ENCODE measurements around the gene TSPAN31. TPM values are rescaled to one million over a fixed set of nuclear protein-coding genes. Genes with fewer than 3 reads are reported as not detected.
"Not testable (repeated sequence)": the region's sequence is repeated elsewhere in the genome, so short reads cannot be mapped to it uniquely, and the experiment has no call there.

Gene TSPAN31
- total and polyA plus RNA-seq, 2 of the 8 experiments (the other 6 are each of a cell fraction or from before 2014, with no cell fraction given), result 15.8 to 31.4 TPM

DNA sequence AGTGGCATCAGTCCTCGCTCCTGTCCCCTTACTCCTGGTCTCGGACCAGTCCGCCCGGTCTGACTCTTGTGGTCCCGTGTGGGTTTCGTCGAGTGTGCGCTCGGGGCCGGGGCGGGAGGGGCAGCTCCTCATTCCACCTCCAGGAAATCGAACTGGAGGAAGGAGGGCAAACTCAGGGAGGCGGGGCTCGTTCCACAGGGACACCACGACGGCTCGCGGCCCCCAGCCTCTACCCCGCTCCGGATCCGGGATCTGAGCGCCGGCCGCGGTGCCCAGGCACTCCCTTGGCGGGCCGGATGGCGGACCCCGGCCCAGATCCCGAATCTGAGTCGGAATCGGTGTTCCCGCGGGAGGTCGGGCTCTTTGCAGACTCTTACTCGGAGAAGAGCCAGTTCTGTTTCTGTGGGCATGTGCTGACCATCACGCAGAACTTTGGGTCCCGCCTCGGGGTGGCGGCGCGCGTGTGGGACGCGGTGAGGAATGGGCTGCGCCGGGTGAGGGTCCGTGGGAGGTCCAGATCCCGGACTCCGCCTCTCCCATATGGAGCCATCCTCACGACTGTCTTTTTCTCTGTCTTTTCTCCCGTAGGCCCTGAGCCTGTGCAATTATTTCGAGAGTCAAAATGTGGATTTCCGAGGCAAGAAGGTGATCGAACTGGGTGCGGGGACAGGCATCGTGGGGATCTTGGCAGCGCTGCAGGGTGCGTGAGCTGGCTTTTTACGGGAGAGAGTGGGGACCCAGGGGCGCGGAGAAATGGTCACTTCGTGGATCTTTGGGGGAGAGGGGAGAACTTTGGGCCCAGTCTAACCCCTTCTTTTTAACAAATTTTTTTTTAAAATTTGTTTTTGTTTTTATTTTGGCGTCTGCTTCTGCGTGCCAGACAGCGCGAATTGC lies 27.8 kb downstream of the TSPAN31 start, which contains the start of gene EEF1AKMT3 (continued):
- TF ChIP-seq YY1 (IDR thresholded peaks at IDR 0.05; ENCODE audit: low read depth, low read length) (no peak), NANOG (IDR thresholded peaks at IDR 0.05; ENCODE audit: insufficient read depth, low read depth, low read length, poor library complexity, severe bottlenecking) (no peak), HDAC6 (IDR thresholded peaks at IDR 0.05; ENCODE audit: low read depth, low read length) (no peak), TBP (IDR thresholded peaks at IDR 0.05; ENCODE audit: low read depth, low read length) (peak; percentile 51; the same call in 1 of the 2 replicates), GTF2F1 (IDR thresholded peaks at IDR 0.05; ENCODE audit: borderline replicate concordance, low read depth, low read length) (no peak), HDAC2 (IDR thresholded peaks at IDR 0.05; ENCODE audit: borderline replicate concordance in 1 of 2, low read depth in 2 of 2, low read length in 2 of 2) (0 out of 4 replicates have a peak, but pooled peaks of 1 of the 2 experiments have one; percentile 17), GABPA (IDR thresholded peaks at IDR 0.05; ENCODE audit: borderline replicate concordance, insufficient read depth, low read length) (no peak)

DNA sequence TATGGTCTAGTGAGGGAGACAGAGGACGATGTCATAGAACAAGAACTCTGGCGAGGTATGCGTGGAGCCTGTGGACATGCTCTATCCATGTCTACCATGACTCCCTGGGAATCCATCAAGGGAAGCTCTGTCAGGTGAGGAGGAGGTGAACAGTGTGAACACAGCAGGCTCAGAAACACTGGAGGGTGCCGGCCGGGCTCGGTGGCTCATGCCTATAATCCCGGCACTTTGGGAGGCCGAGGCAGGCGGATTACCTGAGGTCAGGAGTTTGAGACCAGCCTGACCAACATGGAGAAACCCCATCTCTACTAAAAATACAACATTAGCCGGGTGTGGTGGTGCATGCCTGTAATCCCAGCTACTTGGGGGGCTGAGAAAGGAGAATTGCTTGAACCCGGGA lies 29.8 kb downstream of the TSPAN31 start:
- FAIRE-seq; H3K36me3 ChIP-seq (ENCODE audit: control insufficient read depth in 2 of 4, insufficient read depth in 4 of 4, low read length in 3 of 4); H2AK5ac ChIP-seq (ENCODE audit: low read depth, low read length): not testable (repeated sequence)

More for the DNA sequence above, 29.8 kb downstream of the TSPAN31 start:
- not testable (repeated sequence) for H2BK12ac ChIP-seq (ENCODE audit: low read depth, low read length); H3K4ac ChIP-seq (replicated peaks; ENCODE audit: insufficient read length, low read depth, low read length); H3K27ac ChIP-seq (ENCODE audit: low read depth, low read length); H4K5ac ChIP-seq (ENCODE audit: insufficient read length, low read depth, low read length); H3K79me1 ChIP-seq (ENCODE audit: low read depth, low read length); H2BK120ac ChIP-seq (replicated peaks; ENCODE audit: low read depth, low read length); H3K56ac ChIP-seq (replicated peaks; ENCODE audit: insufficient read length, low read depth, low read length); H2AFZ ChIP-seq (ENCODE audit: low read length); H3K79me2 ChIP-seq (ENCODE audit: control insufficient read depth in 1 of 2, insufficient read depth in 2 of 2, low read length in 2 of 2); H2BK20ac ChIP-seq (ENCODE audit: low read length); H3K4me3 ChIP-seq (ENCODE audit: extremely low read depth in 1 of 4, insufficient read depth in 2 of 4, low read depth in 3 of 4, low read length in 4 of 4); H3K23ac ChIP-seq (ENCODE audit: insufficient read length); H4K20me1 ChIP-seq (replicated peaks in 1 of 2; ENCODE audit: control insufficient read depth in 1 of 2, insufficient read depth in 2 of 2, low read length in 2 of 2); H3K9me3 ChIP-seq (ENCODE audit: insufficient read depth in 2 of 2, low read depth in 1 of 2, low read length in 1 of 2); H3K4me1 ChIP-seq (replicated peaks in 1 of 4; ENCODE audit: control insufficient read depth in 3 of 4, insufficient read depth in 4 of 4, low read length in 3 of 4); H3K14ac ChIP-seq (ENCODE audit: insufficient read length); H4K8ac ChIP-seq (ENCODE audit: extremely low read depth, insufficient read depth, low read length); H2BK15ac ChIP-seq (ENCODE audit: low read length); H4K91ac ChIP-seq (replicated peaks; ENCODE audit: insufficient read length, low read length); H3K27me3 ChIP-seq (replicated peaks in 1 of 4; ENCODE audit: control insufficient read depth in 3 of 4, extremely low read depth in 1 of 4, insufficient read depth in 3 of 4, low read length in 3 of 4); H2BK5ac ChIP-seq (ENCODE audit: low read depth, low read length); H3K9ac ChIP-seq (replicated peaks in 1 of 4; ENCODE audit: extremely low read depth in 1 of 4, low read depth in 3 of 4, low read length in 3 of 4); DNase-seq (ENCODE audit: low read depth in 1 of 2, low spot score in 2 of 2); H3K18ac ChIP-seq (ENCODE audit: extremely low read depth, low read length); H3K4me2 ChIP-seq (ENCODE audit: insufficient read depth in 1 of 2, low read depth in 2 of 2, low read length in 2 of 2)
- ChIA-PET POLR2A (ENCODE audit: partially characterized antibody) (interaction anchor here (0.9 to 1.8 kb wide), 2 partner anchors 18 to 25 kb away, joined by 4 read pairs; no protein-coding TSS in a partner anchor), CTCF (ENCODE audit: partially characterized antibody) (interaction anchor here (0.6 to 4.5 kb wide), 7 partner anchors 8 to 70 kb away, joined by 3 to 28 read pairs (median 4); no protein-coding TSS in a partner anchor)
- H3K23me2 ChIP-seq (ENCODE audit: low read depth, low read length), result peaks cover 12% of the 10 kb centered on the region; the same call in 1 of the 2 replicates
- 91% methylated on average over 11 of the region's 11 CpGs; no CpG with 5 or more reads in 1 of the 2 experiments for WGBS, 2 experiments (ENCODE audit: extremely low coverage in 1 of 2, insufficient coverage in 1 of 2, insufficient read length in 1 of 2, insufficient replicate concordance in 2 of 2, low coverage in 1 of 2, low lambda C conversion rate in 2 of 2, missing lambda C conversion rate in 1 of 2)

Measured in H1 (cell line).